HG02588 (cell line): ENCODE results near the gene STEAP2.
"Not testable (repeated sequence)": the region's sequence is repeated elsewhere in the genome, so short reads cannot be mapped to it uniquely, and the experiment has no call there.

Experiments
- ATAC-seq: cut with Tn5 transposase; IDR thresholded peaks from one replicate; pipeline ENCODE4 v1.9.1; 2021; ENCODE audit warnings: mild to moderate bottlenecking, moderate library complexity; ENCODE audit not compliant: unreplicated experiment

STEAP2 gene

GRCh38 chr7:90232430-90232829 lies 20.9 kb downstream of the STEAP2 start:
- no peak for ATAC-seq

GRCh38 chr7:90233569-90233968 lies 22.0 kb downstream of the STEAP2 start:
- ATAC-seq: no peak

- no peak for ATAC-seq
These were observed 25.3 kb downstream of the STEAP2 start for GRCh38 chr7:90236721-90237289.

- ATAC-seq: no peak
These were observed 26.5 kb downstream of the STEAP2 start for GRCh38 chr7:90238022-90238421.

GRCh38 chr7:90238583-90238982 lies 27.0 kb downstream of the STEAP2 start:
- ATAC-seq: no peak

- ATAC-seq: no peak
These were observed 27.5 kb downstream of the STEAP2 start for GRCh38 chr7:90239050-90239449.

- no peak for ATAC-seq
These were observed 28.2 kb downstream of the STEAP2 start for GRCh38 chr7:90239625-90240228.

- peak; percentile 73 for ATAC-seq
These were observed 31.0 kb downstream of the STEAP2 start for GRCh38 chr7:90242369-90243168.

- ATAC-seq: no peak
These were observed 32.0 kb downstream of the STEAP2 start for GRCh38 chr7:90243556-90243955.

GRCh38 chr7:90244565-90244908 lies 33.0 kb downstream of the STEAP2 start:
- ATAC-seq: no peak

GRCh38 chr7:90244909-90245851 lies 33.6 kb downstream of the STEAP2 start, which contains the start of gene CFAP69:
CFAP69 (plus strand) TSS chr7:90245174; CDS start chr7:90245425, 251 bp downstream.
- peak; percentile 77 for ATAC-seq

- ATAC-seq: no peak
These were observed 34.6 kb downstream of the STEAP2 start for GRCh38 chr7:90246171-90246570.

GRCh38 chr7:90248706-90249105 lies 37.2 kb downstream of the STEAP2 start:
- no peak for ATAC-seq

GRCh38 chr7:90250601-90251303 lies 39.2 kb downstream of the STEAP2 start:
- ATAC-seq: no peak

- no peak for ATAC-seq
These were observed 39.7 kb downstream of the STEAP2 start for GRCh38 chr7:90251304-90251635.

- not testable (repeated sequence) for ATAC-seq
These were observed 44.5 kb downstream of the STEAP2 start for GRCh38 chr7:90256011-90256410.

- no peak for ATAC-seq
These were observed 45.2 kb downstream of the STEAP2 start for GRCh38 chr7:90256778-90257177.

- ATAC-seq: no peak
These were observed 49.9 kb downstream of the STEAP2 start for GRCh38 chr7:90261441-90261840.

- peak; percentile 87 for ATAC-seq
These were observed 50.9 kb downstream of the STEAP2 start for GRCh38 chr7:90262438-90262837.

GRCh38 chr7:90266808-90267207 lies 55.3 kb downstream of the STEAP2 start:
- no peak for ATAC-seq
